Skeletal muscle satellite cell (primary cell): Measurements from ENCODE around the gene BBS7.

ENCODE experiments used
- H3K27me3 ChIP-seq: 2 replicates; pipeline ENCODE4 v1.7.0; 2013; ENCODE audit warnings: low read length; ENCODE audit not compliant: control insufficient read depth, insufficient read depth
- H3K36me3 ChIP-seq: 2 replicates; pipeline ENCODE4 v1.7.0; 2013; ENCODE audit warnings: mild to moderate bottlenecking, control low read depth, low read length; ENCODE audit not compliant: insufficient read depth
- H3K4me1 ChIP-seq: 2 replicates; pipeline ENCODE4 v1.7.0; 2013; ENCODE audit warnings: low read length; ENCODE audit not compliant: control insufficient read depth, insufficient read depth
- H3K4me2 ChIP-seq: 2 replicates; pipeline ENCODE4 v1.7.0; 2013; ENCODE audit warnings: mild to moderate bottlenecking, low read length
- H3K4me3 ChIP-seq: 2 replicates; pipeline ENCODE4 v1.7.0; 2013; ENCODE audit warnings: low read length
- H3K9ac ChIP-seq: 2 replicates; pipeline ENCODE4 v1.7.0; 2013; ENCODE audit warnings: mild to moderate bottlenecking, low read depth, low read length, moderate library complexity
- H3K9me3 ChIP-seq: replicated peaks from 2 replicates; pipeline ENCODE4 v1.7.0; 2013; ENCODE audit warnings: mild to moderate bottlenecking, control low read depth, low read length

BBS7 gene

GRCh38 chr4:121824950-121825349 lies 45.3 kb downstream of the BBS7 start:
- Histone ChIP-seq H3K9ac (no peak overlapping the region), H3K36me3 (peaks cover 7% of the 10 kb centered on the region)

GRCh38 chr4:121824171-121824527 lies 46.1 kb downstream of the BBS7 start:
- H3K36me3 ChIP-seq: peaks cover 12% of the 10 kb centered on the region
- H3K9me3 ChIP-seq: no peaks in the 10 kb centered on the region
- H3K4me3 ChIP-seq: peak overlapping the region; percentile 90
- peak overlapping the region; percentile 95 for H3K4me2 ChIP-seq
- H3K9ac ChIP-seq: peak overlapping the region; percentile 88
- no peaks in the 10 kb centered on the region for H3K27me3 ChIP-seq
- peaks cover 34% of the 10 kb centered on the region for H3K4me1 ChIP-seq

More at GRCh38 chr4:121824950-121825349, 45.3 kb downstream of the BBS7 start:
- peaks cover 33% of the 10 kb centered on the region for H3K4me1 ChIP-seq
- no peaks in the 10 kb centered on the region for H3K9me3 ChIP-seq
- H3K4me2 ChIP-seq: no peak overlapping the region
- no peak overlapping the region for H3K4me3 ChIP-seq
- H3K27me3 ChIP-seq: no peaks in the 10 kb centered on the region

GRCh38 chr4:121823505-121824170 lies 46.6 kb downstream of the BBS7 start, which contains the start of gene CCNA2:
Gene CCNA2, minus strand, starts transcription at chr4:121823883. Its CDS starts 255 bp downstream, at chr4:121823628.
- Histone ChIP-seq H3K9ac (peak within 1 kb of the TSS; percentile 88), H3K9me3 (no peaks in the 10 kb centered on the region), H3K4me2 (peak within 1 kb of the TSS; percentile 95), H3K36me3 (peaks cover 17% of the 10 kb centered on the region), H3K27me3 (no peaks in the 10 kb centered on the region), H3K4me1 (peaks cover 34% of the 10 kb centered on the region), H3K4me3 (peak within 1 kb of the TSS; percentile 90)

DNA sequence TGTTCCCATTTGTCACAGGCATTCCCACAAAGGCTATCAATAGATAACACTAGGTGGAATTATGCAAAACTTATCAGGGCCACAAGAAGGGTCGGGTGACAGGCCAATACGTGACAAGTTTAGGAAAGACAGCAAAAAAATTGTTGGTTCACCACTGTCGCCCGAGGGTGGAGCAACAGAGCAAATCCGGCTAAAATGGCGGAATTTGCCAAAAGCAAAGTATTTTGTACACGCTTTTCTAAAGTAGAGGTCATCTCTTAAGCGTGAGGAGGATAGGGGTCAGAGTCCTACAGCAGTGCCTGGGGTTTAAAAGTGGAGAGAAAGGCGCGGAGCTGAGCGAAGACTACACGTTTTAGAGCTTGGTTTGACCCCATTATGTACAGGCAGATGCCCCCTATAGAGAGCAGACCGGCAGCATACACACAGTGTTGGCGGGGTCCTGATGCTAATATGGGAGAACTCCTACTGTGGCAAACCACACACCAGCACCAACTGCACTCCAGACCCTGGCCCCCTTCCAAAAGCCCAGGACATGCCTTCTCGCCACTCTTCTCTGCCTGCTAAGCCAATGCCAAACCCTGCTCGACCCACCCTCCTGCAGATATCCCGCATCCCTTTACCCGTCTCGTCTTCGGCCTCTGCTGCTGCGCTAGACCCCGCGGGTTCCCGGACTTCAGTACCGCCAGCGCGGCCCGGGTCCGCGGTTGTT lies 47.3 kb downstream of the BBS7 start:
- Histone ChIP-seq H3K4me3 (peak overlapping the region; percentile 90), H3K4me1 (peaks cover 32% of the 10 kb centered on the region), H3K9ac (peak overlapping the region; percentile 88), H3K36me3 (peaks cover 23% of the 10 kb centered on the region), H3K27me3 (no peaks in the 10 kb centered on the region), H3K4me2 (peak overlapping the region; percentile 95), H3K9me3 (no peaks in the 10 kb centered on the region)

DNA sequence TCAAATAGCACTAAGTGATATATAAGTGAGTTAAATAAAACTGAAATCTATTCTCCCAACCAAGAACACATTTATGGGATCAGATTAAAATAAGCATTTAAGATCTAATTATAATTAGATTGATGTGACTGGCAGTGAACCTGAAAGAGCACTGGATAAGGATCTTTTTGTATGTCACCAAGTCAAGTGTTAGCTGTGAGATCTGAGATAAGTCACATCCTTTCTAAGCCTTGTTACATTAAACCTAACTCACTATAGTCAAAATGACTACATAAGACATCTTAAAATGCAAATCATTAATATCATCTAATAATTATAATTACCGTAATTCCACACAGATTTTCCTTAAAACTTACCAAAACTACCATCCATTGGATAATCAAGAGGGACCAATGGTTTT lies 48.2 kb downstream of the BBS7 start:
- no peaks in the 10 kb centered on the region for H3K9me3 ChIP-seq
- H3K4me3 ChIP-seq: peak overlapping the region; percentile 90
- peak overlapping the region; percentile 95 for H3K4me2 ChIP-seq
- H3K9ac ChIP-seq: peak overlapping the region; percentile 88
- no peaks in the 10 kb centered on the region for H3K27me3 ChIP-seq
- H3K4me1 ChIP-seq: peaks cover 30% of the 10 kb centered on the region
- peaks cover 31% of the 10 kb centered on the region for H3K36me3 ChIP-seq

DNA sequence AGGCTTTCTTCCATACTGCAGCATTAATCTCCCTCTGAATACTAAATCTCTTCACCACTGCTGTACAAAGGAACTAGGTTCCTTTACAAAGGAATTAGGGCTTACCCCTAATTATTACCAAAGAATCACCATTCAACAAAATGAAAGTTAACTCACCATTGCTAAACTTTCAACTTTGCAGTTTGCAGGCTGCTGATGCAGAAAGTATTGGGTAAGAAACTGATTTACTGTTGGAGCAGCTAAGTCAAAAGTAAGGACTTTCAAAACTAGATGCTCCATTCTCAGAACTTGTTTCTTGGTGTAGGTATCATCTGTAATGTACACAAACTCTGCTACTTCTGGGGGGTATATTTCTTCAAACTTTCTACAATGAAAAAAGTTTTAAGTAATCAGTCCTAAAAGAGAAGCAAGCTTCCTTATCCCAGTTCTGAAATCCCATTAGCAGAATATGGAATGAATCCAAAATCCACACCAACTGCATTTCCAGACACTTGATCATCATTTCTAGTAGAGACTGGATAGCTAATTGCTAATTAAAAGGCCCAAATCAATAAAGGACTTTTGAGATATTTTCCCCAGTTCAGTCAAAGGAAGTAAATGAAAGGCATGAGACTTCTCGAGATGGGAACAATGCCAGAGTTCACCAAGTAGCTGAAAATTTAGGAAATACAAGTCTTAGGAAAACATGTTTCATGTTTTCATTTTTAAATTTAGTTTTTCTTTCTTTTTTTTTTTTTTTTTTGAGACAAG lies 50.9 kb downstream of the BBS7 start:
- peaks cover 30% of the 10 kb centered on the region for H3K4me1 ChIP-seq
- H3K9me3 ChIP-seq: no peaks in the 10 kb centered on the region
- peak overlapping the region; percentile 19 for H3K4me2 ChIP-seq
- H3K4me3 ChIP-seq: no peak overlapping the region
- no peaks in the 10 kb centered on the region for H3K27me3 ChIP-seq
- no peak overlapping the region for H3K9ac ChIP-seq
- peaks cover 41% of the 10 kb centered on the region for H3K36me3 ChIP-seq

DNA sequence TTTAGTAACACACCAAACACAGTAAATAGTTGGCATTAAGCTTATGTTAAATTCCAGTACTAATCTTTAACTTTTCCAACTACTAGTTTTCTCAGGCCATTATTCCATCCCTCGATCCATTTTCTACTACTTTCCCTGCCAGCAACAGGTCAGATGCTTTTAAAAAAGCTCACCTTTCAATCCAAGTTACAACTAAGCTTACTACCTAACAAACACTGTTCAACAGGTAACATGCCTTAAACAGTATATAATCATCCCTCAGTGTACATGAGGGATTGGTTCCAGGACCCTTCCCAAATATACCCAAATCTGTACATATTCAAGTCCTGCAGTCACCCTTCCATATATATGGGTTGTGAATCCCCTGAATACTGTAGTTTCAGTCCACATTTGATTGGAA lies 52.1 kb downstream of the BBS7 start:
- H3K4me1 ChIP-seq: peaks cover 30% of the 10 kb centered on the region
- H3K4me3 ChIP-seq: no peak overlapping the region
- no peaks in the 10 kb centered on the region for H3K27me3 ChIP-seq
- H3K9ac ChIP-seq: no peak overlapping the region
- no peaks in the 10 kb centered on the region for H3K9me3 ChIP-seq
- H3K4me2 ChIP-seq: no peak overlapping the region
- H3K36me3 ChIP-seq: peaks cover 52% of the 10 kb centered on the region

DNA sequence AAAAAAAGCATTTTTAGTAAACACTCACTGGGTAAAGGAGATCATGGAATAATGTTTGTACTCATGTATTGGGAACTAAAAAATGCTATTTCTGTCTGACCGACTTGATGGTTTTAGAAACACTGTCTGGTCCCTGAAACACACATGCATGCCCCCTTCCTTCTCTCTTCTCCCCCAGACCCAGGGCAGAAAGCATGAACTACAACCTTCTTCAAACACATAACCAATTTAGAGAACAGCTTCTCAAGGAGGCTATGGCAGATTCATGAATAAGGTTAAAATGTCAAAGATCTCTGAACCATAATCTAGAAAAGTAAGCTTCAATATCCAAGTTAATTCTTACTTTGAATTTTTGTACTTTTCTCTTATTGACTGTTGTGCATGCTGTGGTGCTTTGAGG lies 52.6 kb downstream of the BBS7 start:
- Histone ChIP-seq H3K27me3 (no peaks in the 10 kb centered on the region), H3K4me2 (no peak overlapping the region), H3K9ac (no peak overlapping the region), H3K36me3 (peaks cover 57% of the 10 kb centered on the region), H3K4me1 (peaks cover 30% of the 10 kb centered on the region), H3K4me3 (no peak overlapping the region), H3K9me3 (no peaks in the 10 kb centered on the region)

- H3K27me3 ChIP-seq: no peaks in the 10 kb centered on the region
- H3K4me1 ChIP-seq: peaks cover 28% of the 10 kb centered on the region
- H3K4me3 ChIP-seq: no peak overlapping the region
- H3K4me2 ChIP-seq: no peak overlapping the region
- no peaks in the 10 kb centered on the region for H3K9me3 ChIP-seq
- peaks cover 59% of the 10 kb centered on the region for H3K36me3 ChIP-seq
- no peak overlapping the region for H3K9ac ChIP-seq
These were observed 53.3 kb downstream of the BBS7 start for GRCh38 chr4:121817006-121817405.

DNA sequence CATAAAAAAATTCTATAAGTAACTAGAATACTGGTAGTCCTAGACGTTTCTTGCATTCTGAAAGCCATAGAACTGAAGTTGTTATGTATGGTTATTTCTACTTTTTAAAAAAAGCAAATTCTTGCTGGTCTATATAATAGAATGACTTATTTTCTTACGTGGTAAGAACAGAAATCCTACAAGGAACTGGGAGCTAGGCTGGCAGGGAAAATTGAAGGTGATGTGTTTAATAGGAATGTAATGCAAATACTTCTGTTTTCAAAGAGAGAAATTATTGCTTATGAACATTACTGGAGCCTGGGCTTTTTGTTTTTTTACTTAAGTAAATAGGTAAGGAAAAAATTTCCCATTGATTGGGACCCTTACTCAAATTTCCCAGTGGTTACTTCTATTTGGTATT lies 55.5 kb downstream of the BBS7 start:
- Histone ChIP-seq H3K36me3 (peaks cover 68% of the 10 kb centered on the region), H3K4me2 (no peak overlapping the region), H3K9me3 (no peaks in the 10 kb centered on the region), H3K27me3 (no peaks in the 10 kb centered on the region), H3K4me3 (no peak overlapping the region), H3K9ac (no peak overlapping the region), H3K4me1 (peaks cover 15% of the 10 kb centered on the region)

- H3K36me3 ChIP-seq: peaks cover 67% of the 10 kb centered on the region
- no peak overlapping the region for H3K4me3 ChIP-seq
- H3K9ac ChIP-seq: no peak overlapping the region
- H3K4me2 ChIP-seq: no peak overlapping the region
- H3K27me3 ChIP-seq: no peaks in the 10 kb centered on the region
- no peaks in the 10 kb centered on the region for H3K4me1 ChIP-seq
- H3K9me3 ChIP-seq: no peaks in the 10 kb centered on the region
These were observed 59.2 kb downstream of the BBS7 start for GRCh38 chr4:121811122-121811521.
